GM21526 (cell line): ENCODE results near the gene FBL.
"Not testable (repeated sequence)": the region's sequence is repeated elsewhere in the genome, so short reads cannot be mapped to it uniquely, and the experiment has no call there.

ENCODE experiments used
- ATAC-seq: cut with Tn5 transposase; IDR thresholded peaks from one replicate; pipeline ENCODE4 v1.9.1; 2021; ENCODE audit warnings: moderate library complexity; ENCODE audit not compliant: unreplicated experiment, low FRiP score

Gene FBL

GRCh38 chr19:39877488-39877887 is 31.3 kb upstream of the FBL start:
- ATAC-seq: not testable (repeated sequence)

- not testable (repeated sequence) for ATAC-seq
Observed at GRCh38 chr19:39876486-39876885, 30.3 kb upstream of the FBL start.

GRCh38 chr19:39875401-39875864 is 29.3 kb upstream of the FBL start:
- ATAC-seq: not testable (repeated sequence)

GRCh38 chr19:39874404-39874803 is 28.2 kb upstream of the FBL start:
- no peak for ATAC-seq

GRCh38 chr19:39873385-39873784 is 27.2 kb upstream of the FBL start:
- no peak for ATAC-seq

GRCh38 chr19:39871886-39872866 is 26.0 kb upstream of the FBL start:
- no peak for ATAC-seq

- no peak for ATAC-seq
Observed at GRCh38 chr19:39871362-39871761, 25.2 kb upstream of the FBL start.

- no peak for ATAC-seq
Observed at GRCh38 chr19:39870171-39870971, 24.2 kb upstream of the FBL start.

GRCh38 chr19:39867952-39868351 is 21.8 kb upstream of the FBL start:
- no peak for ATAC-seq

GRCh38 chr19:39867133-39867532 is 21.0 kb upstream of the FBL start:
- ATAC-seq: no peak

- ATAC-seq: no peak
Observed at GRCh38 chr19:39865953-39866352, 19.8 kb upstream of the FBL start.

GRCh38 chr19:39865186-39865585 is 19.0 kb upstream of the FBL start:
- no peak for ATAC-seq

- no peak for ATAC-seq
Observed at GRCh38 chr19:39864118-39864517, 17.9 kb upstream of the FBL start.

- ATAC-seq: no peak
Observed at GRCh38 chr19:39858541-39858940, 12.4 kb upstream of the FBL start.

- ATAC-seq: no peak
Observed at GRCh38 chr19:39852882-39853281, 6.7 kb upstream of the FBL start.

GRCh38 chr19:39850892-39851291 is 4.7 kb upstream of the FBL start:
- ATAC-seq: no peak

GRCh38 chr19:39848392-39848791 is 2.2 kb upstream of the FBL start:
- ATAC-seq: no peak

- ATAC-seq: no peak
Observed at GRCh38 chr19:39847525-39847924, 1.3 kb upstream of the FBL start.

GRCh38 chr19:39846678-39847486 is 703 bp upstream of the FBL start:
- ATAC-seq: no peak

- ATAC-seq: no peak
Observed at GRCh38 chr19:39845584-39845932, 621 bp downstream of the FBL start.

- ATAC-seq: no peak
Observed at GRCh38 chr19:39845172-39845571, 1.0 kb downstream of the FBL start.
